Parathyroid adenoma (tissue), 2 donors: ENCODE results near the gene FAM114A2.

Experiments used
- H2AFZ ChIP-seq: fragments of 300-600 bp; sonication (generic); one replicate; pipeline ENCODE4 v1.7.0; 2017; ENCODE audit warnings: antibody characterized with exemption, mild to moderate bottlenecking
- H3K27ac ChIP-seq: fragments of 300-600 bp; sonication (generic); one replicate; pipeline ENCODE4 v1.7.0; 2017
- H3K27me3 ChIP-seq: fragments of 300-600 bp; sonication (generic); one replicate; pipeline ENCODE4 v1.7.0; 2017; ENCODE audit warnings: low read length; ENCODE audit not compliant: control insufficient read depth, insufficient read depth
- H3K36me3 ChIP-seq: fragments of 300-600 bp; sonication (generic); one replicate; pipeline ENCODE4 v1.7.0; 2017; ENCODE audit warnings: low read length; ENCODE audit not compliant: control insufficient read depth, insufficient read depth
- H3K4me1 ChIP-seq: fragments of 300-600 bp; sonication (generic); one replicate; pipeline ENCODE4 v1.7.0; 2017; ENCODE audit warnings: control low read depth
- H3K4me2 ChIP-seq: fragments of 300-600 bp; sonication (generic); one replicate; pipeline ENCODE4 v1.7.0; 2017; ENCODE audit warnings: low read length
- H3K4me3 ChIP-seq: fragments of 300-600 bp; sonication (generic); one replicate; pipeline ENCODE4 v1.7.0; 2017; ENCODE audit warnings: low read depth, low read length
- H3K79me2 ChIP-seq: fragments of 300-600 bp; sonication (generic); one replicate; pipeline ENCODE4 v1.7.0; 2017; ENCODE audit warnings: control low read depth
- H3K9ac ChIP-seq: fragments of 300-600 bp; sonication (generic); one replicate; pipeline ENCODE4 v1.7.0; 2017; ENCODE audit warnings: mild to moderate bottlenecking
- H3K9me3 ChIP-seq: fragments of 300-600 bp; sonication (generic); one replicate; pipeline ENCODE4 v1.7.0; 2017; ENCODE audit warnings: low read length; ENCODE audit not compliant: control insufficient read depth
- CTCF ChIP-seq: fragments of 300-600 bp; sonication (generic); IDR thresholded peaks from one replicate; pipeline ENCODE4 v1.7.0; 2017; ENCODE audit warnings: antibody characterized with exemption, mild to moderate bottlenecking
- donor health status: primary hyperparathyroidism.

The FAM114A2 gene

GRCh38 chr5:153988510-153988909, 50.2 kb downstream of the FAM114A2 start:
- H3K4me3 ChIP-seq: no peak overlapping the region
- TF ChIP-seq CTCF: no peak
- no peaks in the 10 kb centered on the region for H3K36me3 ChIP-seq
- no peaks in the 10 kb centered on the region for H3K79me2 ChIP-seq
- H3K9me3 ChIP-seq: no peaks in the 10 kb centered on the region
- H2AFZ ChIP-seq: no peak overlapping the region
- H3K4me1 ChIP-seq: no peaks in the 10 kb centered on the region
- no peaks in the 10 kb centered on the region for H3K27me3 ChIP-seq
- H3K9ac ChIP-seq: no peak overlapping the region
- no peak overlapping the region for H3K4me2 ChIP-seq
- no peak overlapping the region for H3K27ac ChIP-seq

GRCh38 chr5:153987301-153987700, 51.4 kb downstream of the FAM114A2 start:
- TF ChIP-seq CTCF: no peak
- Histone ChIP-seq H3K27me3 (no peaks in the 10 kb centered on the region), H3K4me2 (no peak overlapping the region), H3K9ac (no peak overlapping the region), H3K4me1 (no peaks in the 10 kb centered on the region), H3K4me3 (no peak overlapping the region), H3K9me3 (no peaks in the 10 kb centered on the region), H3K27ac (no peak overlapping the region), H3K36me3 (no peaks in the 10 kb centered on the region), H2AFZ (no peak overlapping the region), H3K79me2 (no peaks in the 10 kb centered on the region)

GRCh38 chr5:153985498-153985897, 53.2 kb downstream of the FAM114A2 start:
- Histone ChIP-seq H3K9me3 (no peaks in the 10 kb centered on the region), H3K4me1 (peaks cover 5% of the 10 kb centered on the region), H3K4me2 (no peak overlapping the region)

GRCh38 chr5:153983885-153984284, 54.8 kb downstream of the FAM114A2 start:
- TF ChIP-seq CTCF: no peak
- no peak overlapping the region for H3K4me3 ChIP-seq
- H3K9me3 ChIP-seq: no peaks in the 10 kb centered on the region
- no peaks in the 10 kb centered on the region for H3K27me3 ChIP-seq
- no peak overlapping the region for H3K4me2 ChIP-seq
- H3K27ac ChIP-seq: no peak overlapping the region
- H2AFZ ChIP-seq: no peak overlapping the region
- H3K36me3 ChIP-seq: no peaks in the 10 kb centered on the region
- no peaks in the 10 kb centered on the region for H3K79me2 ChIP-seq
- no peak overlapping the region for H3K9ac ChIP-seq
- H3K4me1 ChIP-seq: peaks cover 5% of the 10 kb centered on the region

More at GRCh38 chr5:153985498-153985897, 53.2 kb downstream of the FAM114A2 start:
- Histone ChIP-seq H3K36me3 (no peaks in the 10 kb centered on the region), H3K79me2 (no peaks in the 10 kb centered on the region), H3K27me3 (no peaks in the 10 kb centered on the region), H2AFZ (no peak overlapping the region), H3K4me3 (no peak overlapping the region), H3K9ac (no peak overlapping the region), H3K27ac (no peak overlapping the region)
- TF ChIP-seq CTCF: no peak

GRCh38 chr5:153981905-153982605, 56.7 kb downstream of the FAM114A2 start:
- no peaks in the 10 kb centered on the region for H3K79me2 ChIP-seq
- H3K4me3 ChIP-seq: no peak overlapping the region
- H3K27ac ChIP-seq: no peak overlapping the region
- H3K4me1 ChIP-seq: peaks cover 5% of the 10 kb centered on the region
- H3K9ac ChIP-seq: no peak overlapping the region
- H3K4me2 ChIP-seq: no peak overlapping the region
- H2AFZ ChIP-seq: no peak overlapping the region
- no peak for TF ChIP-seq CTCF
- no peaks in the 10 kb centered on the region for H3K27me3 ChIP-seq
- no peaks in the 10 kb centered on the region for H3K36me3 ChIP-seq
- no peaks in the 10 kb centered on the region for H3K9me3 ChIP-seq
